Measurements from ENCODE around the gene EYS. TPM values are rescaled to one million over a fixed set of nuclear protein-coding genes. Genes with fewer than 3 reads are reported as not detected.

EYS gene
- total RNA-seq, 2 donors from 2014 or later: not detected

DNA sequence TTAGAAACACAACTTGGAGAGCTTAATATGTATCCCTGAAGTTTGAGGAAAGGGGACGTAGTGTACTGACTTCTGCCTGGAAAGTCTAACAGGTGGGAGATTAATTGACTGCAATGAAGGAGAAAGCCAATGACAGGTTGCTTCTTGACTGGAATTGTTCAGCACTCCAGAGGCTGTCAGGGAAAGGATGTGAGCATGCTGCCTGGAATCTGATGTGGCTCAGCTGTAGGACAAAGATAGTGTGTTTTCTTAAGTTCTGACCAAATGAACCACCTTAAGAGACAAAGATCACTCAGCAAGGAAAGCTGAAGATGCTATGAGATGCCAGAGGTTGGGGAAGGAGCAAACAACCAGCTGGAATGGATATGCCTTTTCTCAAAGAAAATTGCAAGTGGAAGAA lies 1885.6 kb downstream of the EYS start:
- no peaks in the 10 kb centered on the region for H3K9me3 ChIP-seq
- TF ChIP-seq, protein P1, sequence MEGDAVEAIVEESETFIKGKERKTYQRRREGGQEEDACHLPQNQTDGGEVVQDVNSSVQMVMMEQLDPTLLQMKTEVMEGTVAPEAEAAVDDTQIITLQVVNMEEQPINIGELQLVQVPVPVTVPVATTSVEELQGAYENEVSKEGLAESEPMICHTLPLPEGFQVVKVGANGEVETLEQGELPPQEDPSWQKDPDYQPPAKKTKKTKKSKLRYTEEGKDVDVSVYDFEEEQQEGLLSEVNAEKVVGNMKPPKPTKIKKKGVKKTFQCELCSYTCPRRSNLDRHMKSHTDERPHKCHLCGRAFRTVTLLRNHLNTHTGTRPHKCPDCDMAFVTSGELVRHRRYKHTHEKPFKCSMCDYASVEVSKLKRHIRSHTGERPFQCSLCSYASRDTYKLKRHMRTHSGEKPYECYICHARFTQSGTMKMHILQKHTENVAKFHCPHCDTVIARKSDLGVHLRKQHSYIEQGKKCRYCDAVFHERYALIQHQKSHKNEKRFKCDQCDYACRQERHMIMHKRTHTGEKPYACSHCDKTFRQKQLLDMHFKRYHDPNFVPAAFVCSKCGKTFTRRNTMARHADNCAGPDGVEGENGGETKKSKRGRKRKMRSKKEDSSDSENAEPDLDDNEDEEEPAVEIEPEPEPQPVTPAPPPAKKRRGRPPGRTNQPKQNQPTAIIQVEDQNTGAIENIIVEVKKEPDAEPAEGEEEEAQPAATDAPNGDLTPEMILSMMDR (IDR thresholded peaks at IDR 0.05): no peak

DNA sequence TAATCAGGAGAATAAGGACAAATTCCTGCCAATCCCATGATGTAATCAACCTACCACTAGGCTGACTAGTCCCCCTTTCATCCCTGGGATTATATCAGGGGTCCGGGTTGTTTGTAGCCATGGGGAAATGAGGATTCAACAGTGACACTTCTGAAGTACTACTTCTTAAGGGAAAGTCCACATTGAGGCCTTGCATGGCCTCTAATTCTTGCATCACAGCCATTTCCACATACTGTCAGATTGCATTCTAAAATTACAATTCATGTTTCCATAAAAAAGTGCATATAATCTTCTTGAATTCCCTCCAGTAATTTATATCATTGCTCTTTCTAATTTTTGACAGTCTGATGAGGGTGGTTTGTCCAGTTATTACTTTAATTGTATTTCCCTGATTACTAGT lies 1887.2 kb downstream of the EYS start:
- H3K27ac ChIP-seq: no peak overlapping the region
- no peak for DNase-seq (ENCODE audit: low spot score)
- TF ChIP-seq, protein P1 (IDR thresholded peaks at IDR 0.05): no peak
- no peaks in the 10 kb centered on the region for H3K27me3 ChIP-seq (replicated peaks; ENCODE audit: insufficient read depth)
- no peak for ATAC-seq (ENCODE audit: insufficient number of reproducible peaks, low FRiP score, low read depth)
- no peaks in the 10 kb centered on the region for H3K9me3 ChIP-seq
- no peaks in the 10 kb centered on the region for H3K4me1 ChIP-seq (ENCODE audit: control insufficient read depth in 1 of 2, low read depth in 2 of 2)
- no peak overlapping the region for H3K4me3 ChIP-seq
- H3K36me3 ChIP-seq: no peaks in the 10 kb centered on the region

More for the DNA sequence above, 1885.6 kb downstream of the EYS start:
- Histone ChIP-seq H3K36me3 (no peaks in the 10 kb centered on the region), H3K27ac (no peak overlapping the region), H3K4me3 (no peak overlapping the region), H3K27me3 (replicated peaks; ENCODE audit: insufficient read depth) (no peaks in the 10 kb centered on the region), H3K4me1 (ENCODE audit: control insufficient read depth in 1 of 2, low read depth in 2 of 2) (no peaks in the 10 kb centered on the region)
- DNase-seq (ENCODE audit: low spot score): no peak
- no peak for ATAC-seq (ENCODE audit: insufficient number of reproducible peaks, low FRiP score, low read depth)

DNA sequence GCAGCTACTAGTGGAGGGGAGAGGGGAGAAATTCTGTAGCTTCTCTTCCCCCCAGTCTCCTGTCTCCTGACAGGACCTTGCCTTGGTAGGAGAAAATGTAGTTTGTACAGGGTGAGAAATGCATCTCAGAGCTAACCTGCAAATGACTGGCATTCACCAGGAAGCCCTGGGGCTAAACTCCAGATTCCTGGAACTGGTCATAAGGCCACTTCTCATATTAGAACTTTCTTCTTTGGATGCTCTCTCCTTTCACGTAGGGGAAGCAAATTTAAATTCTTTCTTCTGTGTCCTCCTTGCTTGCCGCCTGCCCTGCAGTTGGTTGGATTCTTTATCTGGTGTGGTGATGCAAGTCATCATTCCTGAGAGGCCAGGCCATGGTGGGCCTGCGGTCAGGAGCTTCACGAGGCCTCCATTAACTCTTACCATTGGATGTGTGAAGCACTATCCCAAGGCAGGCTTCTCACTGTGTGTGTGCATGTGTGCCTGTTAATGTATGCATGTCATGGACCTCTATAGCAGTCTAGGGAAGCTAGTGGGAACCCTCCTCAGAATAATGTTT lies 1889.5 kb downstream of the EYS start:
- no peaks in the 10 kb centered on the region for H3K36me3 ChIP-seq
- H3K9me3 ChIP-seq: no peaks in the 10 kb centered on the region
- no peak overlapping the region for H3K4me3 ChIP-seq
- DNase-seq (ENCODE audit: low spot score) (no peak), ATAC-seq (ENCODE audit: insufficient number of reproducible peaks, low FRiP score, low read depth) (no peak)
- H3K27me3 ChIP-seq (replicated peaks; ENCODE audit: insufficient read depth): no peaks in the 10 kb centered on the region
- no peaks in the 10 kb centered on the region for H3K4me1 ChIP-seq (ENCODE audit: control insufficient read depth in 1 of 2, low read depth in 2 of 2)
- H3K27ac ChIP-seq: no peak overlapping the region
- TF ChIP-seq, protein P1 (IDR thresholded peaks at IDR 0.05): no peak

DNA sequence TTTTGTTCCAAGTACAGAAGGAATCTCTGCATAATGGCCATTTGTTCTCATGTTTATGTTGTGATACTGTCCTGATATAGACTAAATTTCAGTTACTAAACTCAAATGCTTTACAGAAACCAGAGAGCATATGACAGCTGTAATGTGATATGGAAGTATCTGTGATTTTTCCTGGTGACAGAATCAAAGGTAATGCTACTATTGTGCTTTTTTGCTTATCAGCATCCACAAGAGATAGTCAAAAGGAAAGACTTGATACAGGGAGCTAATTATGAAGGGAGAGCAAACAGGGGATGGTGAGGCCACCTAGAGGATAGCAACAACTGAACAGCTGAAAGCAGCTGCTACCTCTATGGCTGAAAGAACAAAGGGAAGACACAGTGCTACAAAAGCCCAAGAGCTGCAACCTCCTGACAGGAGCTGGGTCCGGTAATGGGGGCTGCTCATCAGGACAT lies 1890.0 kb downstream of the EYS start:
- Histone ChIP-seq H3K27me3 (replicated peaks; ENCODE audit: insufficient read depth) (no peaks in the 10 kb centered on the region), H3K27ac (no peak overlapping the region), H3K4me3 (no peak overlapping the region), H3K36me3 (no peaks in the 10 kb centered on the region), H3K4me1 (ENCODE audit: control insufficient read depth in 1 of 2, low read depth in 2 of 2) (no peaks in the 10 kb centered on the region), H3K9me3 (no peaks in the 10 kb centered on the region)
- no peak for DNase-seq (ENCODE audit: low spot score)
- TF ChIP-seq, protein P1 (IDR thresholded peaks at IDR 0.05): no peak
- ATAC-seq (ENCODE audit: insufficient number of reproducible peaks, low FRiP score, low read depth): no peak

DNA sequence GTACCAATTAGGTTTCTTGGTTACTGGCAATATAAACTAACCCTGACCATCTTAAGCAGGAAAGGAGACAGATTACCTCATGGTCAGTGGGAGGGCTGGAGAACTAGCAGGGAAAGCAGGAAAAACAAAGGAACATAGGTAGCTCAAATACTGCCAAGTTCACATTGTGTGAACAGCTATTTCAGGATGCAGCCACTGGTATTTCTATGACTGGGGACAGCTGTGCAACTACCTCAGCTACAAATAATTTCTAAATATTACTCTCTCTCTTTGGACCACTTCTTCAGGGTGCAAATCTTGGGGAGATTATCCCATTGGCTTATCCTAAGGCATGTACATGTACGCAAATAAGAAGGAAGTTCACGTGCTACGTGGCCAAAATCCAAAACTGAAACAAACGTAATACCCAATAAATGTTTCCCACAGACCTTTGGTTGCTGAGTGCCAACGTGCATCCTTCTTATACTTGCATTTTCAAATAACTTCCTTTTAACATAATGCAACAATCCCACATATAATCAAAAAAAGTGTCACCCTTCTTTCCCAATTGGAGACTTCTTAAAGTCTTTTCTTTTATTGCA lies 1890.5 kb downstream of the EYS start:
- Histone ChIP-seq H3K27me3 (replicated peaks; ENCODE audit: insufficient read depth) (no peaks in the 10 kb centered on the region), H3K36me3 (no peaks in the 10 kb centered on the region), H3K27ac (no peak overlapping the region), H3K4me3 (no peak overlapping the region), H3K9me3 (no peaks in the 10 kb centered on the region), H3K4me1 (ENCODE audit: control insufficient read depth in 1 of 2, low read depth in 2 of 2) (no peaks in the 10 kb centered on the region)
- TF ChIP-seq, protein P1 (IDR thresholded peaks at IDR 0.05): no peak
- ATAC-seq (ENCODE audit: insufficient number of reproducible peaks, low FRiP score, low read depth) (no peak), DNase-seq (ENCODE audit: low spot score) (no peak)

All from thoracic aorta (tissue), 2 donors.